Pons (tissue), 1 donor: Measurements from ENCODE around the gene WFDC10B.
A peak's percentile ranks its signal among the peaks of the same experiment; 100 is the strongest.
"Not testable (repeated sequence)": the region's sequence is repeated elsewhere in the genome, so short reads cannot be mapped to it uniquely, and the experiment has no call there.

Experiments used
- DNase-seq: peaks from one replicate; pipeline ENCODE4 v3.0.0-alpha.2; 2016; ENCODE audit warnings: low spot score

Gene WFDC10B

GRCh38 chr20:45704969-45705637 lies at the start of gene WFDC10B:
Gene WFDC10B, minus strand, starts transcription at chr20:45705019. Its CDS starts 19,027 bp downstream, at chr20:45685992.
- peak; percentile 8 for DNase-seq

GRCh38 chr20:45752746-45753145 lies 47.9 kb upstream of the WFDC10B start:
- DNase-seq = no peak

GRCh38 chr20:45751721-45752120 lies 46.9 kb upstream of the WFDC10B start:
- DNase-seq = no peak

GRCh38 chr20:45745015-45745414 lies 40.2 kb upstream of the WFDC10B start:
- no peak for DNase-seq

GRCh38 chr20:45742596-45742995 lies 37.8 kb upstream of the WFDC10B start:
- no peak for DNase-seq

GRCh38 chr20:45735988-45736387 lies 31.2 kb upstream of the WFDC10B start:
- no peak for DNase-seq

GRCh38 chr20:45735552-45735951 lies 30.7 kb upstream of the WFDC10B start:
- no peak for DNase-seq

- no peak for DNase-seq
Measured at GRCh38 chr20:45732199-45732598, 27.4 kb upstream of the WFDC10B start.

- no peak for DNase-seq
Measured at GRCh38 chr20:45727044-45727443, 22.2 kb upstream of the WFDC10B start.

GRCh38 chr20:45725134-45725533 lies 20.3 kb upstream of the WFDC10B start:
- no peak for DNase-seq

GRCh38 chr20:45722047-45722446 lies 17.2 kb upstream of the WFDC10B start, which contains the start of gene SPINT4:
Gene SPINT4, plus strand, starts transcription at chr20:45722347. Its CDS starts 21 bp downstream, at chr20:45722368.
- no peak for DNase-seq

GRCh38 chr20:45716141-45716688 lies 11.4 kb upstream of the WFDC10B start:
- DNase-seq = not testable (repeated sequence)

GRCh38 chr20:45701873-45702272 lies 2.9 kb downstream of the WFDC10B start, which contains the start of gene WFDC13:
Gene WFDC13, plus strand, starts transcription at chr20:45702038. Its CDS starts 86 bp downstream, at chr20:45702124.
- DNase-seq = no peak

GRCh38 chr20:45701104-45701503 lies 3.7 kb downstream of the WFDC10B start:
- DNase-seq = no peak

- no peak for DNase-seq
Measured at GRCh38 chr20:45695496-45695895, 9.3 kb downstream of the WFDC10B start.

GRCh38 chr20:45693346-45693745 lies 11.5 kb downstream of the WFDC10B start:
- not testable (repeated sequence) for DNase-seq

- no peak for DNase-seq
Measured at GRCh38 chr20:45685896-45686295, 18.9 kb downstream of the WFDC10B start.

- DNase-seq = no peak
Measured at GRCh38 chr20:45679650-45680049, 25.2 kb downstream of the WFDC10B start.

GRCh38 chr20:45672765-45673164 lies 32.1 kb downstream of the WFDC10B start:
- DNase-seq = no peak

GRCh38 chr20:45670139-45670538 lies 34.7 kb downstream of the WFDC10B start, which contains the start of gene WFDC11:
Gene WFDC11, minus strand, starts transcription at chr20:45670239. Its CDS starts 19,639 bp downstream, at chr20:45650600.
- DNase-seq = no peak

- DNase-seq = not testable (repeated sequence)
Measured at GRCh38 chr20:45657038-45657437, 47.8 kb downstream of the WFDC10B start.

GRCh38 chr20:45651726-45652125 lies 53.1 kb downstream of the WFDC10B start:
- not testable (repeated sequence) for DNase-seq

GRCh38 chr20:45649312-45649863 lies 55.4 kb downstream of the WFDC10B start:
- DNase-seq = no peak
